GM20431 (cell line): ENCODE results near the gene SKIC3.

Source experiments
- in situ Hi-C: fragments of 300-500 bp; cut with MseI, MboI; formaldehyde crosslinking; loops from one replicate; pipeline ENCODE4 v1.15.0; 2020; ENCODE audit warnings: low sequenced_read_pairs; ENCODE audit not compliant: unreplicated experiment

Gene SKIC3

DNA sequence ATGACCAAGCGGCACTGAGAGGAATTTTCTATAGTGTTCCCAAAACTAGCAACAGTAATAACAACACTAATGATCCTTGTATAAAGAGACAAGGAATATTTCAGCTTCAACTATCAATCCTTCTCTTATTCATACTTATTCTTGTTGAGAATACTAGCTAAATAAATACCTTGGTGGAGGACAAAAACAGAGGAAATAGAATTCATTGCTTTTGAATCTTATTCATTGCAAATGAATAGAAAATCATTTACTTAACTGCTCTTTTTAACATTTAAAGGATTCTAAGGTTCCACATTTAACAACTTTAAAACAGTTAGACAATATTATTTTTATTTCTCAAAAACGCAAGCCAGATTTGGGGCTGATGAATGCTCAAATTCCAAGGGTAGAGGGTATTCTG, 22.4 kb downstream of the SKIC3 start:
- in situ Hi-C loops, result no loop called here

DNA sequence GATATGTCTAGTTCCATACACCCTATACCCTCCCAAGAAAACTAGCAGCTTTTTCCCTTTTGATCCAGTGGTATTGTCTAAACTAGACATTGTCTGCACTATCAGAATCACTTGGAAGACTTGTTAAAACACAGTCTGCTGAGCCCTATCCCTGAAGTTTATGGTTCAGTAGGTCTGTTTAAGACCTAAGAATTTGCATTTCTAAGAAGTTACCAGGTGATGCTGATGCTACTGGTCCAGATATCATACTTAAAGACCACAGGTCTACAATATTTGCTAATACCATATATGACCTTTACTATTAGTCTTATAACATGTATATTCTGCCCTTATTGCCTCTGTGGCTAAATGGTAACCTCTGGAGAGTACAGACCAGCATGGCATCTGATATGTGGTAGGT, 23.3 kb downstream of the SKIC3 start:
- in situ Hi-C loops, result no loop called here

DNA sequence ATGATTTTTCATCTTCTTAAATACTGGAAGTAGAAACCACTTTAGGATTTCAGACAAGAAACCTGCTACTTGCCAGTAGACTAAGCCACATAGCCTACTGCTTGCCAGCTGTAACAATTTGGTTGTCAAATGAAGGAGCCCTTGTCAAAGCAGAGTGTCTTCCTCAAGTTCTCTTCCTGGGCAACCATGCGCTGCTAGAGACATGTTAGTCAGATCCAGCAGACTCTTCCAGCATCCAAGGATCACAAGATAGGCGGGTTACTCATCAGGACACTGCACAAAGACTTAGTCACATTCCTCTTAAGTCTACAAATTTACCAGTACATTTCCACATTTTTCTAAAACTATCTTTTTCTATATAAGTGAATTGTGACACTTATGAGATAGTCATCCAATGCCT, 24.4 kb downstream of the SKIC3 start:
- in situ Hi-C loops, result no loop called here

DNA sequence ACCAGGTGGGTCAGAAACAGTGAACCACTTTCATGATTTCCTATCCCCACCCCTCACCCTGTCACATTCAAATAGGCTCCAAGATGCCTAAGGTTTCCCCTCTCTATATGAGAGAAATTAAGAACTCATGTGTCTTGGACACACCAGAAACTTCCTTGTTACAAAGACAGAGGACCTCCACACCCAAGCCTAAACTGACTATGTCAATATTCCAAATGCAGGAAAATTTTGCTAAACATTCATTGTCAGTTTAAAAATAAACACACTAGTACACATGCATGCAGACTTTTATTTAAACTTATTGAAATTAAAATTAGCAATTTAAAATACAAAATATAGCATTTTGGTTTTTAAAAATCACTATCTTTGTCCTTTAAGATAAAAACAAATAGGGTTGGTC, 26.2 kb downstream of the SKIC3 start:
- in situ Hi-C loops, result no loop called here

DNA sequence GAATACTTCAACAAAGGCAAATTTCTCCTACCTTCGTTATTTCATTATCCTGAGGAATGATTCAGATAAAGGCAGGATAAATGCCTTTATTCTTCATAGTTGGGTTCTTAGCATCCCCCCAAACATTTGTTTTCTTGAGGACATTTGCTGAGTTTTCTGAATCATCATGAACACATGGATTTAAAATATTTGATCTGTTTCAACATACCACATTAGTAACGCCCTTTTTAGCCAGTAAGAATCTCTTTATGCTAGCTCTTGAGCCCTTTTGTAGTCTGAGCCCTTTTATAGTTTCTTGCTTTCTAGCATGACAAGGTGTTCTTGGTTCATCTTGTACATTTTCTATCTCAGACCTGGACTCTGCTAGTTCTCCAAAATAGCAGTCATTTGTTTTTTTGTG, 27.9 kb downstream of the SKIC3 start:
- in situ Hi-C loops, result no loop called here

DNA sequence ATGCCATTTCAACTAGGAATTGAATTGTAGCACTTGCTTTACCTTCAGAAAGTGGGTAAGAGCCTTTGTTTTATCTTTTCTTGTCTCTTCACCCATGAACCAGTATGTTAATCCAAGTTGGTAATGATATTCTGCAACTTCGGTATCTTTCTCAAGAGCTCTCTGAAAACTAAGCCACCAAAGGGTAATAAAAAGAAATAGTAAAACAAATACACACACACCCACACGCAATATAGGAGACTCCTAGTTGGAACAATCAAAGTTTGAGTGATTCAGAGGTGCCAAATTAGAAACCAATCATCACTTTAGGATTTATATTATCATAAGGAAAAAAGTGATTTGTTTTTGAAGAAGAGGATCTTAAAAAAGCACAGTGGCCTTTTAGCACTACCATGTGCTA, 30.4 kb downstream of the SKIC3 start:
- in situ Hi-C loops, result no loop called here

DNA sequence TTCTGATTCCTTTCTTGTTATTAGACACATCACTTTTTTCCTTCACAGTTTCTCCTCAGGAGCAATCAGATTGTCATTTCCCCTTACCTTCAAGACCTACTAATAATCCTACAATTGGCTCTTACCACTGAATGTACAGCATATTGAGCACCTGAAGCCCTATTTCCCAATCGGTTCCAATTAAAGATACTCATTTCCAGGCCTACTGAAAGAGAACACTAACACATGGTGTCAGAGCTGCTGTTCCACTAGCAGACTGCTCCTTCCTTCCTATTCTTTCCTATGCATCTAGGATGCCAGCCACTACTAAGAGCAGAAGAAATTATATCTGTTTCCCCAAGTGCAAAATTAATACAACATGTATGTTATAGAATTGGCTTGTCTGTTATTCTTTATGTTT, 34.6 kb downstream of the SKIC3 start:
- in situ Hi-C loops, result no loop called here

DNA sequence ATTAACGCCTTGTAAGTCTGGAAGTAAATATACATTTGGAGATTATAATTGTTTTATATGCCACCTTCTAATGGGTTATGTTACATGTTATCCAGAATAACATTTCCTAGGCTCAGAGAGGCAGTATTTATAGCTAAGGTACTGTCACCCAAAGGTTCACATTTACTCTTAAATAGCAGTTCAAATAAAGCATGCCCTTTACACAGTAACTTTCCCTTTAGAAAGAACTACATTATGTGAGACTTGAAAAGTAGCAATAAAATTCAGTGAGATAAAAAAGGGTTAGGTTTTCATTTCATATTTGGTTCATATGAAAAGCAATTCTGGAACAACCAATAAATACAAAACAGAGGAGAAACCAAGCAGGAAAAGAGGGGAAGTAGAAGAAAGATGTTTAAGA, 35.1 kb downstream of the SKIC3 start:
- in situ Hi-C loops, result no loop called here

DNA sequence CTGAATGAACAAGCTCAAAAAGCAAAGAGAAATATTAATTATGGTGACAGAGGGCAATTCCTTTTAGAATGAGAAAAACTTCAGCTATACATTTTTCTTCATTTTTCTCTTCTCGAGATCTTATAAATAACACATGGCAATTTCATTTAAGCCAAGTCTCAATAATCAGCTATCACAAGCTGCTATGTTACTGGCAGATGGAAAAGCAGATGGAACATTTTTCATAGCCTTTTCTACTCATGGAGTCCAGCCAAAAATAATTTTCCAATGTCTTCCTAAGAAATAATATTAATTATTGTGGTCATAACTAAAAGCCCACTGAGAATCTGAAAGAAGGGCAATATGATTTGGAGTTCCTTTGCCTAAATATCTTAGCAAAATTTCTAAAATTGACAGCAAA, 35.6 kb downstream of the SKIC3 start:
- in situ Hi-C loops, result no loop called here

DNA sequence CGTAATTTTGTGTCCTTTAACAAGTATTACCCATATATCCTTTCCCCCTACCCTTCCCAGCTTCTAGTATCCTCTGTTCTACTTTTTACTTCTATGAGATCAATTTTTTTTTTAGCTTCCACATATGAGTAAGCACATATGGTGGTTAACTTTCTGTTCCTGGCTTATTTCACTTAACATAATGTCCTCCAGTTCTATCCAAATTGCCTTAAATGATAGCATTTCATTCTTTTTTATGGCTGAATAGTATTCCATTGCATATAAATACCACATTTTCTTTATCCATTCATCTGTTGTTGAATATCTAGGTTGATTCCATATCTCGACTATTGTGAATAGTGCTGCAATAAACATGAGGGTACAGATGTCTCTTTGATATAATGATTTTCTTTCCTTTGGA, 36.4 kb downstream of the SKIC3 start:
- in situ Hi-C loops, result no loop called here

DNA sequence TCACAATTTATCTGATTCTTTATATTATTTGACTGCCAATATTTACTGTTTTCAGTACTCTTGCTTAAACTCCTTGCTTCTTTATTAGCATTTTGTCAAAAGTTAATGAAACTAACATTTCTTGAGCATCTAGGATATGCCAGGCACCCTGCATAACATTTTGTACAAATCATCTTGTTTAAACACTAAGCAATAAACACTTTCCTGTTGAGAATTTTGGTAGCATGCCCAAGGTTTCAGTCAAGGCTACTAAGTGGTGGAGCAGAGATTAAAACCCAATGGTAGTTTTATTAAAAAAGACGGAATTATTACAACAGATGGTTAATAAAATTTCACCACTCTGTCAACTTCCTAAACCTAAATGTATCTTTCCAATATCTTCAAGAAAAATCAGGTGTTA, 43.2 kb downstream of the SKIC3 start:
- in situ Hi-C loops, result no loop called here

DNA sequence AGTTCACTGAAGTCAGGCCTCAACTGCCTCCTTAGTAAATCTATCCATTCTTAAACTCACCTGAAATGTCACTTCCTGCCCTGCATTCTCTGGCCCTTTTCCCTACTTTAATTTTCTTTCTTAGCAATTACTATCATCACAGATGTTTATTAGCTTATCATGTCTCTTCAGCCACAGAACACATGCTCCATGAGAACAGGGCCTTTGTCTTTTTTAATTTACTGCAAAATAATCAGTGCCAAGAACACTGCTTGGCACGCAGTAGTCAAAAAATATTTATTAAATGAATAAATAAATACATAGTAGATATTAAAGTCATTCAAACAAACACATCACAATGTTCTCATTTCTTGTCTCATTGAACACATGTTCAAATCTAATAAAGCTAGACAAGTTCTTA, 46.2 kb downstream of the SKIC3 start:
- in situ Hi-C loops, result no loop called here
